Measurements from ENCODE around the gene ZNF776.
"Not testable (repeated sequence)": the region's sequence is repeated elsewhere in the genome, so short reads cannot be mapped to it uniquely, and the experiment has no call there.

Gene ZNF776

DNA sequence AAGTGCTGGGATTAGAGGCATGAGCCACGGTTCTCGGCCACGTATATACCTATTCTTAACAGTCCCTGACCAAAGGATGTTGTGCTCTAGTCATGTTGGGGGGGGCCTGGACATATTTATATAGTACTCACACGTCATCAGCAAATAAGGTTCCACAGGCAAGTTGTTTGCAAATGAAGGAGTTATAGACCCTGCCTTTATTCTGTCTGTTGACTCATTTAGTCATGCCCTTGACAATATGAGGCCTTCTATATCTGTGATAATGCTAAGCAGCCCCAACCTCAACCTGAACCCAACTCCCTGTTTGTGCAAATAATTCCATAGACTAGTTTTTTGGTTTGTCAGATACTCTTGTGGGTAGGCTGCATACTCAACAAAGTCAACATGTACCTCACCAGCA lies 31.7 kb downstream of the ZNF776 start:
- DNase-seq (ENCODE audit: low spot score), result no peak

GRCh38 chr19:57779220-57779845 lies 32.7 kb downstream of the ZNF776 start:
- DNase-seq (ENCODE audit: low spot score), result no peak

DNA sequence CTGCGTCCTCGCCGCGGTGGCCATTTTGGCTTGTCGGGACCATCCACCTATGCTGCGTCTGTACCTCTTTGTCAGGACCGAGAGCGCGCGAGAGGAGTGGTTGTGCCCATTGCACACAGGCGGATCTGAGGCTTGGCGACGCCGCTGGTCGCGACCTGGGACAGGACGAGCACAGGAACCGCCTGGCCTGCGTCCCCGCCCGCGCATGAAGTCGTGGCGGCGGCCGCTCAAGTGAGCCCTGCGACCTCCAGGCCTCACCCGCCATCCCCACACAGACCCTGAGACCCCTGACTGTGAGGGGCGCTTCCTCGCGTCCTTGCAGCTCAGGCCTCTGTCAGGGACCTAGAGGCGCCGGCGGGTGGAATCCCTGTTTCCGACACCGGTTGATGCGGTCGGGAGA lies 39.7 kb downstream of the ZNF776 start:
- no peak for DNase-seq (ENCODE audit: low spot score)

DNA sequence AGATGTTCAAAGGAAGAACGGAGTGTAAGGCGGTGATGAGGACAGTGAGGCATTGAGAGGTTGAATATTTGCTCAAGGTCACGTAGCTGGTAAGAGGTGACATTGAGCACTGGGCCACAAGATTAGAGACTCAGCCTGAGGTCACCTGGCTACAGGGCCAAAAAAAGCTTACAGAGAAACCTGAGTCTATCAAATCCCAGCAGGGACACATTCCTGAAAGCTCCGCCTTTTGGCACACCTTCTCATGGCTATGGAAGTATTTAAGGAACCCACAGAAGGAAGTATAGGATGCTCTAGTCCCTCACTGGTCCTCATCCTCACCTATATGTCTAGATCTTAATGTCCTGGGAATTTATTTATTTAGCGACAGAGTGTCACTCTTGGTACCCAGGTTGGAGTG lies 40.3 kb downstream of the ZNF776 start:
- DNase-seq (ENCODE audit: low spot score), result no peak

- no peak for DNase-seq (ENCODE audit: low spot score)
These were observed 41.6 kb downstream of the ZNF776 start for GRCh38 chr19:57788114-57788692.

GRCh38 chr19:57789288-57789687 lies 42.7 kb downstream of the ZNF776 start:
- DNase-seq (ENCODE audit: low spot score), result no peak

DNA sequence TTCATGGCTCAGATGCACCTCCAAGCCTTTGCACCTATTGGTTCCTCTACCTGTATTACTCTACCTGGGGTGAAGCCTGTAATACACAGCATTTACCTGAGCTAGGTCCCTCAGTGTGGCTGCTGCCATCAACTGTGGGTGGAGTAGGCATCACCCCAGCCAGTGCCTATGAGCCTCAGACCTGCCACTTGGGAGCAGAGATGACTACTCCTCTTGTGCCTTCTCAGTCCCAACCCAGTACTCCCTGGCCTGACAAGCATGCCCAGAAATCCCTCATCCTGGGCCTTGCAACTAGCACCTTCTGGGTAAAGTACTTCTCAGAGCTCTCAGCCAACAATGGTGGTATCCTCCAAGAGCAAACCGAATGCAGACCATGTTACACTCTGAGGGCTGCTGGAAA lies 50.0 kb downstream of the ZNF776 start:
- DNase-seq (ENCODE audit: low spot score), result not testable (repeated sequence)

- no peak for DNase-seq (ENCODE audit: low spot score)
These were observed 54.1 kb downstream of the ZNF776 start for GRCh38 chr19:57800696-57801095.

DNA sequence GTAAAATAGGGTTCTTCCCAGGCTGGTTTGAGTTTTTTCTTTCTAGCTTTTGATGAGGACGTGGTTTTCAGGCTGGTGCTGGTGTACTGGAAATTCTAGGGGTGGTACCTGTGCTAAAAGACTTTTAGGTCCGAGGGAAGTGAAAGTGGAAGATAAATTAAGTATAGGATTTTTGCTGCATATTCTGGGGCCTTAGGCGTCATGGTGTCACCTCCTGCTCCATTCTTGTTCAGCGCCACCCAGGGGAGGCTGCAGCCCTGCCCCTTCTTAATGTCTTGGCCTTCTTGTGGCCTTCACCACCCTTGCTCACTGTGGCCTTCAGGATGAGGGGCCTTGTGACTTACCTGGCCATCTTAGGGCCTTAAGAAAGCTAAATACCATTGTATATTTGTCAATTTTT lies 55.7 kb downstream of the ZNF776 start:
- peak; percentile 47 for DNase-seq (ENCODE audit: low spot score)

GRCh38 chr19:57803265-57803593 lies 56.6 kb downstream of the ZNF776 start:
- no peak for DNase-seq (ENCODE audit: low spot score)

DNA sequence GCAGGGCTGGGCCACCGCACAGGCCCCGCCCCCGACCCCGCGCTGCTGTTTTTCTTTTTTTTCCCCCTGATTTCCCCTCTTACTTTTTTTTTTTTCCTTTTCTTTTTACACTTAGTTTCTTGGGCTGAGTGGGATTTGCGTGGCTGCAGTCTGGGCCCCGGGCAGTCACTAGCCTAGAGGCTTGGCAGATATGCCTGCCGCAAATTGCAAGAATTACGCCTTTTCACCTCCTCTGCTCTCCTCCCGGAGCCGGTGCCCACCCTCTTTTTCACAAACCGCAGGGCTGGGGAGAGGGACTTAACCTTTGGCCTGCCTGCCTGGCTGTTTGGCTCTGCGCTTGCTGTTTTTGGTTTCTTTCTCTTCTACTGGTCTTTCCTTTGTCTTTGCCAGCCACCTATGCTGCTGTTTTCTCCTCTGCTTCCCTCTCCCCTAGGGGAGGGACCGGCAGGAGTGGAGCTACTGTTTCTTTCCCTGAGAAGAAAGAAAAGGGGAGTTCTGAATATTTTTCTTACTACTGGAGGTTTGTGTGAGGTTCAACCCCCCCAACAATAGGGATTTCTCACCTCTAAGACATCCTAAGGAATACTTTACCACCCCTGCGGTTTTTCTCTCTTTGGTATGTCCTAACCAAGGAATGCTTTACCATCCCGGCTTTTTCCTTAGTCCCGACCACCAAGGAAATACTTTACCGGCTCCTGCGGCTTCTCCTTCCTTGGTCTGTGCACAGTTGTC lies 57.1 kb downstream of the ZNF776 start:
- DNase-seq (ENCODE audit: low spot score), result peak; percentile 86

- no peak for DNase-seq (ENCODE audit: low spot score)
These were observed 60.9 kb downstream of the ZNF776 start for GRCh38 chr19:57807541-57807940.

Measured in ecto neural progenitor cell (in vitro differentiated cells).